GM13977 (cell line): ENCODE data around the gene EPG5.
"Not testable (repeated sequence)": the region's sequence is repeated elsewhere in the genome, so short reads cannot be mapped to it uniquely, and the experiment has no call there.

ENCODE experiments used
- DNase-seq: peaks from one replicate; pipeline ENCODE4 v3.0.0; 2012; ENCODE audit warnings: low spot score
- in situ Hi-C: fragments of 300-500 bp; cut with MboI; formaldehyde crosslinking; loops from one replicate; pipeline ENCODE4 v1.12.0; 2022; ENCODE audit warnings: low sequenced_read_pairs, low pct_unique_long_range_greater_than_20kb, mixed read lengths, inconsistent platforms; ENCODE audit not compliant: unreplicated experiment
- TF ChIP-seq, protein P1 (sequence below): IDR thresholded peaks from 2 replicates; pipeline ENCODE4 v1.5.1; 2012; ENCODE audit warnings: mild to moderate bottlenecking, control low read depth; ENCODE audit not compliant: insufficient read depth; ENCODE audit errors: extremely low read depth, missing control alignments

Gene EPG5

DNA sequence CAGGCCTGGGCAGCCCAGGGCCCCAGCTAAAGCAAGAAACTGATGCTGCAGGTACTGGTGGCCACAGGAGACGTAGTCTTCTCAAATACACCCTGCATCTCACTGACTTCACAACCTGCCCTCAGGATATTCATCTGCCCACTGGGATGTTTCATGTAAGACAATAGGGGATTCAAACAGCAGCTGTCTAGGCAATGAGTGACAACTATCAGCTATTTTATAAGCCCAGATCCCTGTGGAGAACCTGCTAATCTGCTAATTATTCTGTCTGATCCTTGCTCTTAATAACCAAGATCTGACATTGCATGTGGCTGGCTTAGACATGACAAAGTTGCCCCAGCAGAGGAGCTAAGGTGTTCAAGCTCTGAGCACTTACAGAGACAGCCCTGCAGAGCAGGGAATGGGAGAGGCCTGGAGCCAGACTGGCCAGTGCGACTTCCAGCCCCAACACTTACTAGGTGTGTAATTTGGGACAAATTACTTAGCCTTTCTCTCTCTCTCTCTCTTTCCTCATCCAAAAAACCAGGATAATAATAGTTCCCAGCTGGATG lies 113.0 kb downstream of the EPG5 start:
- in situ Hi-C loops = no loop called here
- TF ChIP-seq, protein P1, sequence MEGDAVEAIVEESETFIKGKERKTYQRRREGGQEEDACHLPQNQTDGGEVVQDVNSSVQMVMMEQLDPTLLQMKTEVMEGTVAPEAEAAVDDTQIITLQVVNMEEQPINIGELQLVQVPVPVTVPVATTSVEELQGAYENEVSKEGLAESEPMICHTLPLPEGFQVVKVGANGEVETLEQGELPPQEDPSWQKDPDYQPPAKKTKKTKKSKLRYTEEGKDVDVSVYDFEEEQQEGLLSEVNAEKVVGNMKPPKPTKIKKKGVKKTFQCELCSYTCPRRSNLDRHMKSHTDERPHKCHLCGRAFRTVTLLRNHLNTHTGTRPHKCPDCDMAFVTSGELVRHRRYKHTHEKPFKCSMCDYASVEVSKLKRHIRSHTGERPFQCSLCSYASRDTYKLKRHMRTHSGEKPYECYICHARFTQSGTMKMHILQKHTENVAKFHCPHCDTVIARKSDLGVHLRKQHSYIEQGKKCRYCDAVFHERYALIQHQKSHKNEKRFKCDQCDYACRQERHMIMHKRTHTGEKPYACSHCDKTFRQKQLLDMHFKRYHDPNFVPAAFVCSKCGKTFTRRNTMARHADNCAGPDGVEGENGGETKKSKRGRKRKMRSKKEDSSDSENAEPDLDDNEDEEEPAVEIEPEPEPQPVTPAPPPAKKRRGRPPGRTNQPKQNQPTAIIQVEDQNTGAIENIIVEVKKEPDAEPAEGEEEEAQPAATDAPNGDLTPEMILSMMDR = no peak
- no peak for DNase-seq

- no peak for DNase-seq
- in situ Hi-C loops = no loop called here
- TF ChIP-seq, protein P1 = no peak
Observed at GRCh38 chr18:45852631-45853030, 114.5 kb downstream of the EPG5 start.

- DNase-seq = no peak
- in situ Hi-C loops = no loop called here
- TF ChIP-seq, protein P1 = no peak
Observed at GRCh38 chr18:45851161-45851925, 115.8 kb downstream of the EPG5 start.

GRCh38 chr18:45850021-45850420 lies 117.1 kb downstream of the EPG5 start:
- in situ Hi-C loops = no loop called here
- TF ChIP-seq, protein P1 = no peak
- no peak for DNase-seq

DNA sequence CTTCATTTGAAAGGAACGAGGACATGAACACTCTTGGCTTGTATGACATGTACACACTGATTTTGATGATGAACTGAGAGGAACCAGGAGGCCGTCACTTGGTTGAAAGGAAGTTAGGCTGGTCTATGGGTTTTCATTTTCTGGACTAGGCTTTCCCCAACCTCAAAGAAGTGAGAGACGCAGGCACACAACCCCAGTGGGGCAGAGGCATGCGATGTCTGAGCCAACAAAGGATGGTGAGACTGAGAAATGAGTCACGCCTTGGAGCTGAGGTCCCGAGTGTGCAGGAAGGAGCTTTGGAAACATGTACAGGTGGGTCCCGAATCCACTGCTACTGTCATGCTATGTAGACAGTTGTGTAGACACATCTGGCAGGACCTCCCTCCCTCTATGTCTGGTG lies 117.6 kb downstream of the EPG5 start:
- TF ChIP-seq, protein P1 = no peak
- no peak for DNase-seq
- in situ Hi-C loops = no loop called here

- in situ Hi-C loops, DNase-seq: not testable (repeated sequence)
Observed at GRCh38 chr18:45848643-45849042, 118.5 kb downstream of the EPG5 start.

GRCh38 chr18:45847119-45847518 lies 120.0 kb downstream of the EPG5 start:
- no peak for DNase-seq
- TF ChIP-seq, protein P1 = no peak
- in situ Hi-C loops = no loop called here
